ENCODE data around the gene FER1L5.
A peak's percentile ranks its signal among the peaks of the same experiment; 100 is the strongest.
"Not testable (repeated sequence)": the region's sequence is repeated elsewhere in the genome, so short reads cannot be mapped to it uniquely, and the experiment has no call there.

The FER1L5 gene

GRCh38 chr2:96637385-96638143 is 5.0 kb upstream of the FER1L5 start:
- peak; percentile 60 for DNase-seq

DNA sequence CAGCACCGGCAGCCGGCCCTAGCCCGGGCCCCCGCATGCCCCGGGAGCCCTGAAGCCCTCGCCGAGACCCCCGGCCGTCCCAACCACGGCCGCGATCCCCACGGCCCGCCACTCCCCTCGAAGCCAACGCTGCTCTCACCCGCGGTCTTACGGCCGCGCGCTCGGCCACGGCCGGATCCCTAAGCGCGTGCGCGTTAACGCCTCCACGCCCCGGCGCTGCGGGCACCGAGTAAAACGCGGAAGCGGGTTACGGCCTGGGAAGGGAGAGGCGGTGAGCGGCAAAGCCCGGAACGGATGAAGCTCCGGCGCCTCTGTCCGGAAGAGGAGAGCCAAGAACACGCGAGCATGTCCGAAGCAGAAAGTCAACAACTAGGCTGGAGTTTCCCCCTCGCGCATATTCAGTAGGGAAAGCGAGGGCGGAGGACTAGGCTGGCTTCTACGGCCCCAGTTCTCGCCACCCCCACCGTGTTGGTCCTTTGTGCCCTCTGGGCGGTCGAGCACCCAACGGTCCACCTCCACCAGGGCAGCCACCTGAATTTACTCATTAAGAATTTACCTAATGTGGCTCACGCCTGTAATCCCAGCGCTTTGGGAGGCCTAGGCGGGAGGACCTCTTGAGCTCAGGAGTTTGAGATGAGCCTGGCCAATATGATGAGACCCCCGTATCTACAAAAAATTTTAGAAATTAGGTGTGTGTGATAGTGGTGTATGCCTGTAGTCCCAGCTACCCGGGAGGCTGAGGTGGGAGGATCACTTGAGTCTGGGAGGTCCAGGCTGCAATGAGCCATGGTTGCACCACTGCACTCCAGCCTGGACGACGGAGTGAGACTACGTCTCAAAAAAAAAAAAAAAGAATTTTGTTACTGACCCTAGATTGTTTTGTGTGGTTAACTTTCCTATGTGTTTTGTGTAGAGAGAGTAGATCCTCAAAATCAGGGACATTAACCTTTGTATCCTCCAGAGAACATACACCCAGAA is 4.1 kb upstream of the FER1L5 start, which contains the start of gene KANSL3:
KANSL3 (minus strand) TSS at position 169 of the 978 bp plus-strand sequence. CDS start 1,177 bp downstream, outside the sequence.
- peak; percentile 85 for DNase-seq

GRCh38 chr2:96647681-96648080 is 5.1 kb downstream of the FER1L5 start:
- DNase-seq: no peak

DNA sequence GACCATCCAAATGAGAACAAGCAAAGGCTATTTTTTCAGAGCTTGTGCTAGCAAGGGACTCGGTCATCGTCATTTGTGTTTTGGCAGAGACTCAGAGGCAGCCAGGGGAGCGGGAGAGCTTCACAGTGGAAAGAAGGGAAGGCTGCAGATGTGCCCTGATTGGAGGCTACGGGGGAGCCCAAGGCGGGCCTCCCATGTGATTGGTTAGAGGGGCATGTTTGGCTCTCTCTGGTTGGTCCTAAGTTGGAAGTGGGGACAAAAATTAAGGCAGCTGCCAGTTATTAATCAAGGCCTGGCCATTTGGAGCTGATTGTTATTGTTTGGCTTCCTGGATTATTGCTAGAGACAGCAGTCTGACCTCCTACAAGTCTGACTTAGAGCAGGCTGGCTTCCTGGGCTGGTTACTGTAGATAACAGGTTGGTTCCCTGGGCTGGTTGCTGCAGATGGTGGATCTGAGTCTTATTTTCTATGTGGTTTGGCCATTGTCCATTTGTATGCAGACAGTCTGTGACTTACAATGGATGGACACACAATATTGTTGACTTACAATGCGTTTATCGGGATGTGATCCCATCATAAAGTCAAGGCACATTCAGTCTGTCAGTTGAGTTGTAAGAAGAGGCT is 5.9 kb downstream of the FER1L5 start:
- no peak for DNase-seq

GRCh38 chr2:96649342-96649741 is 6.8 kb downstream of the FER1L5 start:
- DNase-seq: no peak

- DNase-seq: no peak
Observed at GRCh38 chr2:96651793-96652192, 9.2 kb downstream of the FER1L5 start.

DNA sequence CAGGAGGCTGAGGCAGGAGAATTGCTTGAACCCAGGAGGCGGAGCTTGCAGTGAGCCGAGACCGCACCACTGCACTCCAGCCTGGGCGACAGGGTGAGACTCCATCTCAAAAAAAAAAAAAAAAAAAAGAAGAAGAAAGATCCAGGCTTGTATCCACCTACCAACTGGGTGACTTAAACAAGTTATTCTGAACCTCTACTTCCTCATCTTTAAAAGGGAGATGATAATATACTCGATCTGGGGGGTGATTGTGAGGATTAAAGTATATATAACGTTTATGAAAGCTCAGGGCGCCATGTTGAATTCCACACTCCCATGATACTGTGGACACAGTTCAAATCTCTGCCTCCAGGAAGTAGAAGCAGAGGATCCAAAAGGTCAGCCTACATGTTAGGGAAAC is 12.2 kb downstream of the FER1L5 start:
- not testable (repeated sequence) for DNase-seq

DNA sequence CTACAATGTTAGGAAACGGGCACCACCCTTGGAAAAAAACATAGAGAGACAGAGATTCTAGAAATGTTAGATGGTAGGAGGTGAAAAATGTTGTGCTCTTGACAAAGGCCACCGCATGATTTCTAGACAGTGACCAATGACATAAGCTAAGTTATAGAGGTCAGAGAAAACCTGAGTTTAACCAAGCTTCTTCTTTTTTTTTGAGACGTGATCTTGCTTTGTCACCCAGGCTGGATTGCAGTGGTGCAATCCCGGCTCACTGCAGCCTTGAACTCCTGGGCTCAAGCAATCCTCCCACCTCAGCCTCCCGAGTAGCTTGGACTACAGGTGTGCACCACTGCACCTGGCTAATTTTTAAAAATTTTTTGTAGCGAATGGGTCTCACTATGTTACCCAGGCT is 13.0 kb downstream of the FER1L5 start:
- DNase-seq: no peak

DNA sequence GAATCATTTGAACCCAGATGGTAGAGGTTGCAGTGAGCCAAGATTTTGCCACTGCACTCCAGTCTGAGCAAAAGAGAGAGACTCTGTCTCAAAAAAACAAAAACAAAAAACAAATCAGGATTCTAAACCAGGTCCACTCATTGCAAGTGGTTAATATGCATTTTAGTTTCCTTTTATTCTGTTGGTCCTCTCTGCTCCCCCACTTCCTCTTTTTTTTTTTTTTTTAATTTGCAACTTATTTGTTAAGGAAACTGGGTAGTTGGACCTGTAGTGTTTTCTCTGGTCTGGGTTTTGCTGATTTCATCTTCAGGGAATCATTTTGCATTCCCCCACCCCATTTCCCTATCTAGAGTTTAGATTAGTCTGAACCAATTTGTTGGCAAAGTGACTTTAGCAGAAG is 14.0 kb downstream of the FER1L5 start:
- DNase-seq: no peak

- no peak for DNase-seq
Observed at GRCh38 chr2:96661324-96661723, 18.8 kb downstream of the FER1L5 start.

DNA sequence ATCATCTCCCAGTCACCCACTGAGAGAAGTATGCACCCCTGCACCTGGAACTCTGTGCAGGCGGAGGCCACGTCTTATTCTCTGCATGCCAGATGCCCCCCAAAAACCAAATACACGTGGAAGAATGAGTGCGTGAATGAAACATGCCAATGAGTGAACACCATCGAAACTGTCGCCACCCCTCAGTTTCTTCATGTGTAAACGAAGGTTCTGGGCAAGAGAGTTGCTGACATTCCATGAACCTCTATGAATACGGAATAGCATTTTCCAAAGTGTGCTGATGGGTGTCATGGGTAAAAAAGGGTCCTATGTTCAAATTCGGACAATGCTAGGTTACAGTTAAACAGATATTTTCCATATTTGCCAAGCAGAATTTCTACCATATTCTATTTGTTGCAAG is 19.8 kb downstream of the FER1L5 start:
- DNase-seq: no peak

GRCh38 chr2:96663177-96663576 is 20.6 kb downstream of the FER1L5 start:
- no peak for DNase-seq

DNA sequence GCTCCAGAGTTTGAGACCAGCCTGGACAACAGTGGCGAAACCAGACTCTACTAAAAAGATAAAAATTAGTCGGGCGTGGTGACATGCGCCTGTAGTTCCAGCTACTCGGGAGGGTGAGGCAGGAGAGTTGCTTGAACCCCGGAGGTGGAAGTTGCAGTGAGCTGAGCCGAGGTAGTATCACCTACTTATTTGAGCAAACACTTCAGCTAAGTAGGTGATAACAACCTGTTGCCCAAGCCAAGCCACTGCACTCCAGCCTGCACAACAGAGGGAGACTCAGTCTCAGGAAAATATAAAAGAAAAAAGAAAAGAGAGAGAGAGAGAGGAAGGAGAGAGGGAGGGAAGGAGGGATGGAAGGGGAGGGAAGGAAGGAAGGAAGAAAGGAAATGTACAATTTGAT is 21.3 kb downstream of the FER1L5 start:
- DNase-seq: no peak

- no peak for DNase-seq
Observed at GRCh38 chr2:96664366-96664925, 21.9 kb downstream of the FER1L5 start.

DNA sequence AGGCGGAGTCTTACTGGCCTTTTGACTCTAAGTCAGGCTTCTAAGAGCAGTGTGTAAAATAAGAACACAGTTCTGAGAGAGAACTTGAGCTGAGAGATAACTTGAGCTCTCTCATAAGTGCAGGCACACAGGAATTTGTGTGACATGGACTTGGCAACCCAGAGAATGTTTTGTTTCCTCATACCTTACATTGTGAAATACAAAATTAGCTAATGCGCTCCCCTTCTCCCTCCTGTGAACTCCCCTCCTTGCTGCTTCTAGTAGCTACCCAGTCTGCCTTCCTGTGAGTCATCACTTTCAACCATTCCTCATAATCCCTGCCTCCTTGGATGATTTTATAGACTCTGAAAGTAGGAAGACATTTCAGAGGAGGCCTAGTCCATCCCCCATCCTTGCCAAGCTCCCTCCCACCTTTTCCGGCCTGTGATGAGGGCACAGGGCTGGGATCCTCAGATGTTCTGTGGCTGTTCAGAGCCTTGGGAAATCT is 22.6 kb downstream of the FER1L5 start:
- peak; percentile 66 for DNase-seq

GRCh38 chr2:96665717-96666116 is 23.2 kb downstream of the FER1L5 start:
- not testable (repeated sequence) for DNase-seq

DNA sequence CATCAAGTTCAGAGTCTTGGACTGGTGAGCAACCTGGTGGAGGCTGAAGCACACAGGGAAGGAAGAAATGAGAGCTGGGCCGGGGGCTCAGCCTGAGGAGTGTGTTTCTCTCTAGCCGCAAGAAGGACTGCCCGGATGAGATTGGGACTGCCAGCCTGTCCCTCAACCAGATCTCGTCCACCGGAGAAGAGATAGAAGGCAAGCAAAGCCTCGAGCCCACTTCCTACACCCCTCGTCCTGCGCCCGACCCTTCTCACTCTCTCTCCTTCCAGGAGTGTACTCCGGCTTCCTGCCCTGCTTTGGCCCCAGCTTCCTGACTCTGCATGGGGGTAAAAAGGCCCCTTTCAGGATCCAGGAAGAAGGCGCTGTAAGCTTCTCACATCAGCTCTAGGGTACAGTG is 26.2 kb downstream of the FER1L5 start:
- no peak for DNase-seq

DNA sequence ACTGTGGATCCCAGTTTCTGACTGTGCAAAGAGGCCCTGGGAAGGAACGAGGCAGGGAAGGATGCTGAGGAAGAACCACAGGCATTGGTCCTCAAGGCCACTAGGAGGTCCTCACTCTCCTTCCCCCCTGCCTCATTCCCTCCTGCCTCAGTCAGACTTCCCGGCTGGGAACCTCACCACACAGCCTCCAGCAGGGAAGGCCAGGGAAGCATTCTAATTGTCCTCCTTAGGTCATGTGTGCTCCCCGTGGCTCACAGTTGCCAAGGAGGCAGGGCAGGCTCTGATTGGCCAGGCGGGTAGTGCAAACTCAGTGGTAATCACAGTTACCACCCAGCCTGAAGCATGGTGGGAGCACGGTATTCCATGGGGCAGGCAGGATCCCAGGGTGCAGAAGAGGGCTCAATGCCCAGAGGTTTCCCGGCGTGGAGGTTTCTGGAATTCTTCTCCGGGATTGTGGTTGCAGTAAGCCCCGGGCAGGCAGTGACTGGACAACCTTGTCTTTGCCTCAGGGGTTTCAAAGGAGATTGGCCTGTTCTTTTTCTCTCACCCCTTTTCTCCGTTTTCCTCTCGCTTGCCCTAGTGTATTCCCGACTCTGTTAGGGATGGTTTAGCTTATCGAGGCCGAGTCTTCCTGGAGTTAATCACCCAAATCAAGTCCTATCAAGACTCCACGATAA is 27.1 kb downstream of the FER1L5 start:
- no peak for DNase-seq

- no peak for DNase-seq
Observed at GRCh38 chr2:96679848-96680247, 37.3 kb downstream of the FER1L5 start.

GRCh38 chr2:96680561-96681141 is 38.1 kb downstream of the FER1L5 start:
- no peak for DNase-seq

DNA sequence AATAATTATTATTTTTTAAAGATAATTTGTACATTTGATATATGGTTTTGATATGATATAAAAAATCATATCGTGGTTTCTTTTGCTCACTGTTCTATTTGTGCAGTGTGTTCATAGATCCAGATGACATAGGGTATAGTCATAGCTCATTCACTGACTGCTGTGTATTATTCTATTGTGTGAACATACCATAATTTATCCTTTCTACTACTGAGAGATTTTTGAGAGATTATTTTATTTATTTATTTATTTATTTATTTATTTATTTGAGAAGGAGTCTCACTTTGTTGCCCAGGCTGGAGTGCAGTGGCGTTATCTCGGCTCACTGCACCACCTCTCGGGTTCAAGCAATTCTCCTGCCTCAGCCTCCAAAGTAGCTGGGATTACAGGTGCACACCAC is 39.0 kb downstream of the FER1L5 start:
- DNase-seq: no peak

DNA sequence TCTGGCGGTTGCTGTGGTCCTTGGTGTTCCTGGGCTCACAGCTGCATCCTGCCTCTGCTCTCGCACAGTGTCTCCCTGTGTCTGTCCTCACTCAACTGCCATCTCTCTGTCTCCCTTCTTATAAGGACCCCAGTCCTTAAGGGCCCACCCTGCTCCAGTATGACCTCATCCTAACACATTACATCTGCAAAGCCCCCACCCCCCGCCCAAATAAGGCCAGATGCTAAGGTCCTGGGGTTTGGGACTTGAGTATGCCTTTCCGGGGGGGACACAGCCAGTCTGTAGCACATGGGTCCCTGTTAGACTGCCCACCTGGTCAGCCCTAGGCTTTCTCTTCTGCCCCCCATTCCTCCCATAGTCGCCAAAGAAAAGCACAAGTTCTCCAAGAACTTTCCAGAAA is 40.7 kb downstream of the FER1L5 start:
- no peak for DNase-seq

All from T1000 (cell line).